GM12872 (cell line): Measurements from ENCODE around the gene ZBTB42.

Experiments used
- CTCF ChIP-seq: IDR thresholded peaks from 3 replicates; pipeline ENCODE4 v1.5.1; 2011; ENCODE audit warnings: low read depth, mild to moderate bottlenecking, low read length, moderate library complexity; ENCODE audit not compliant: insufficient read depth

Gene ZBTB42

GRCh38 chr14:104786726-104787675 is 13.9 kb upstream of the ZBTB42 start:
- TF ChIP-seq CTCF: no peak

GRCh38 chr14:104787736-104788135 is 13.2 kb upstream of the ZBTB42 start:
- no peak for TF ChIP-seq CTCF

- TF ChIP-seq CTCF: no peak
Observed at GRCh38 chr14:104788161-104788818, 12.6 kb upstream of the ZBTB42 start.

GRCh38 chr14:104788873-104789663 is 11.8 kb upstream of the ZBTB42 start:
- no peak for TF ChIP-seq CTCF

GRCh38 chr14:104789752-104790743 is 10.9 kb upstream of the ZBTB42 start:
- TF ChIP-seq CTCF: no peak

GRCh38 chr14:104791425-104791824 is 9.5 kb upstream of the ZBTB42 start:
- TF ChIP-seq CTCF: no peak
